Measurements from ENCODE around the gene PSMD13.

The PSMD13 gene

DNA sequence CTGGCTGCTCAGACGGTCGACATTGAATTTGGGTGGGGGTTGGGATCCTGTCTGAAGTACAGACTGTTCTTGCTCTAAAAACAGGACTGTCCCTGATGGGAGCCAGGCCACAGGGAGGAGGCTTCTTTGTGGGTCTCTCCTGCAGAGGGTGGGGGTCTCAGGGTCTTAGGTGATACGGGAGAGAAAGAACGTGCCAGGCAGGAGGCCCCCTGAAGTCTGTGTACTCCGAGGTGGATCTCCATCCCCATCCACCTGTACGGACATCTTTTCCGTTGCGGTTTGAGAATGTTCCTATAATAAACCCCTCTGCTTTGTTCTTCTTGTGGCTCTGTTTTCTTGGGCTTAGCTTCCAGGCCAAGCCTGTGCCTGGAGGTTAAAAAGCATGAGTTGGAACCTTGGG, 15.9 kb downstream of the PSMD13 start:
- no peak for DNase-seq

- DNase-seq: peak; percentile 41
Observed at GRCh38 chr11:253160-253885, 16.5 kb downstream of the PSMD13 start.

GRCh38 chr11:253886-254270, 17.1 kb downstream of the PSMD13 start:
- no peak for DNase-seq

DNA sequence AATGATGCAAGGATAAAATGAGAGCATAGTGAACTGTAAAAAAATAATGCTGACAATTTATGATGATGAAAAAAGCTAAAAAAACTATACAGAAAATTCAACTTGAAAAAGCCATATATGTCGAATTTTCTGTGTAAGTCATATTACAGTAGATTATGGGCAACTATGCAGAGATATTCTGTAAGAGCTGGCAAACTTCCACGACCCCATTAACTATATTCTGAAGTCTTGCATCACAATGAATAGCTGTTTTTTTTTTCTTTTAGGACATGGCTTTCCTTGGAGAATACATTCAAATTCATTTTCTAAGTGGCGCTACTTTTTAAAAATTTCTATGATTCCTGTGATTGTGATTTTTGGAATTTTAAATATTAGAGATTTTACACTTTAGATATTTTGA, 18.4 kb downstream of the PSMD13 start:
- DNase-seq: no peak

GRCh38 chr11:255816-256215, 19.0 kb downstream of the PSMD13 start:
- DNase-seq: no peak

DNA sequence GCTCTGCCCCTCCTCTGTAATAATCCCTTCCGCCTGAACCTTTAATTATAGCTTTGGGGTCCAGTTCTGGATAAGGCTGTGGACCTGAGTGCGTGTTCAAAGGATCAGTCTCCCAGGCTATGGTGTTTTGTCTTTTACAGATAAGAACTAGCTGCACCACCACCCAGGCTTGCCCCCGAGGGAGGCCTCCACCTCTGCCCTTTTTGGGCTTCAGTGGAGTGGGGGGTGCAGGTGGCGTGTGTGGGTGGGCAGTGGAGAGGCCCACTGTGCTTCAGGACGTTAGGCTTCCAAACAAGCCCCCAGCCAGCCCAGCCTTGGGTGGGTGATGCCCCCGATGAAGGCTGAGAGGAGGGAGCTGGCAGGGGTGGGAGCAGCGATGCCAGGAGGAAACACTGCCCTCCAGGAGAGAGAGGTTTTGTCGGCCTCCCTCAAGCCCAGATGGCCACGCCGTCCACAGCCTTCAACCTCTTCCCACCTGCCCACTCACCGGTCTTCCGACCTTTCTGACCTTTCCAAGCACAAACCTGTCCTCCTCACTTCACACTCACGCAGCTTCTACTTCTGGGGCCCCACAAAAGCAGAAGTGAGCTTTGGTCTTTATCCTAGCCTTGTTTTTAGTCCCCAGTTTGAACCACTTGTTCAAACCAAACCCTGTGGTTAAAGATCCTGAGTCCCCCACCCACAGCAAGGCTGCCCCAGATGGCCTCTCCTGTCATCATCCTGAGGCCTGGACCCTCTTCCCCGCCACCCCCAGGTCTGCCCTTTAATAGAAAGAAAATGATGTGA, 20.4 kb downstream of the PSMD13 start:
- no peak for DNase-seq

DNA sequence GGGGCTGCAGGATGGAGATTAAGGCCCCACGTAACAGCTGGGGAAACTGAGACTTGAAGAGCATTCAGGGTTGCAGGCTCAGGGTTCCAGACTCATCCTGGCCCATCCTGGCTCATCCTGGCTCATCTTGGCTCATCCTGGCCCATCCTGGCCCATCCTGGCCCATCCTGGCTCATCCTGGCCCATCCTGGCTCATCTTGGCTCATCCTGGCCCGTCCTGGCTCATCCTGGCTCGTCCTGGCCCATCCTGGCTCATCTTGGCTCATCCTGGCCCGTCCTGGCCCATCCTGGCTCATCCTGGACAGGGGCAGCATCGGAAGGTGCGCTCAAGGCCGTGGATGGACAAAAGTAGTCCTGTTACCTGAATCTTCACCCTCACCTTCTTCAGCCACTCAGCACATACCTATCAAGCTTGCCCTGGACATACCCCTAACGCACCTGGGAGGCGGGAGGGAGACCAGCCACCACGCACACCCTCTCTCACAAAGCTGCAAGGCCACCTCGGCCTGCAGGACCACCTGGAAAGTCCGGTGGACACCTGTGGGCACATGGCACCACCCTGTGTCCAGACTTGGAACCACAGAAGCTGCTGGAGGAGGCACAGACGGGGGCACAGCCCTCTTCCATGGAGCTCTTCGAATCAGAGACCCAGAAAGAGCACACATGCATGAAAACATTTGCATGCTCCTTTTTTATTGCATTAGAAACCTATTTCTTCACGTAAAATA, 21.2 kb downstream of the PSMD13 start:
- DNase-seq: peak; percentile 43

DNA sequence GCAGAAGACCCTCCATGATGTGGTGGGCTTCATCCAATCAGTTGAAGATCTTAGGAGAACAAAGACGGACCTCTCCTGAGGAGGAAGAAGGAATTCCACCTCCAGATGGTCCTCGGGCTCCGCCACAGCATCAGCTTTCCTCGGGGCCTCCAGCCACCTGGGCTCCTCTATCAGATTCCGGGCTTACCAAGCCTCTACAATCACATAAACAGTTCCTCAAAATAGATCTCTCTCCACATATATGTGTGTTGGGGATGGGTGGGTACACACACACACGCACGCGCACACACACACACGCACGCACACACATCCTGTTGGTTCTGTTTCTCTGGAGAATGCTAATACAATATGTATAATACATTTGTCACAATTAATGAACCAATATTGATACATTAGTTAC, 22.6 kb downstream of the PSMD13 start:
- DNase-seq: no peak

DNA sequence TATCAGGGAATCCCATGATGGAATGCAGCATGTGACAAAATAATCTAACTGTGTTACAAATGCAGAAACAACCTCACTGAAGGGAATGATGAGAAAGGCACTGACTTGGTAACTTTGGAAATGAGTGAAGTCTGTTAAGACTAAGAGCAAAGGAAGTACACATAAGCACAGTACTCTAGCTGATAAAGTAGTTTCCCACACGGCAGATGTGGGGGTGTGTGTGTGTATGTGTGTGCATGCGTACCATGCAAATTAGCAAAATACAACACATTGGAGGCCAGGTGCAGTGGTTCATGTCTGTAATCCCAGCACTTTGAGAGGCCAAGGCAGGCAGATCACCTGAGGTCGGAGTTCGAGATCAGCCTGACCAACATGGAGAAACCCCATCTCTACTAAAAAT, 24.8 kb downstream of the PSMD13 start:
- no peak for DNase-seq

DNA sequence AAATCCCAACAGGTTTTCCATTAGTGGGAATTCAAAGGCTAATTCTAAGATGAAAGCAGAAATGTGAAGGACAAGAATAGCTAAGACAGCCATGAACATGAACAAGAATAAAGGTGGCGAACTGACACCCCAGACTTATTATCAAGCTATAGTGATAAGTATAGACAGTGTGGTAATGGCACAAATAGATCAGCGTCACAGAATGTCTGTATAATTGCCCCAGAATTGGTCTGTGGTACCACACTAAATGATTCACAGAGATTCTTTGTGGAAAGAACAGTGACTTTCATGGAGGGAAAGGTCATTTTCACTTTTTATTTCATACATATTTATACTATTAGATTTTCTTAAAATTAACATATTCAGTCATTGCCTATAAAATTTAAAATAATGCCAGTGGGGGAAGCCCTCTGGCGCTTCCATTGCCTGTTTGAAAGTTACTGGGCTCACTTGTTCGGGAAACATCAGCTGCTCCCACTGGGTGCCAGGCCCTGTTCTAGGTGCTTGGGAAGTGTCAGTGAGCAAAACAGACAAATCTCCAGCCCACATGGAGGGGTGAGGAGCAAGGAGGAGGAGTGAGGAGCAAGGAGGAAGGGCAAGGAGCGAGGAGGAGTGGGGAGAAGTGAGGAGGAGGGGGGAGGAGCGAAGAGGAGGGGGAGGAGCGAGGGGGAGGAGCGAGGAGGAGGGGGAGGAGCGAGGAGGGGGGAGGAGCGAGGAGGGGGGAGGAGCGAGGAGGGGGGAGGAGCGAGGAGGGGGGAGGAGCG, 30.1 kb downstream of the PSMD13 start:
- no peak for DNase-seq

- peak; percentile 66 for DNase-seq
Observed at GRCh38 chr11:267491-267994, 30.8 kb downstream of the PSMD13 start.

DNA sequence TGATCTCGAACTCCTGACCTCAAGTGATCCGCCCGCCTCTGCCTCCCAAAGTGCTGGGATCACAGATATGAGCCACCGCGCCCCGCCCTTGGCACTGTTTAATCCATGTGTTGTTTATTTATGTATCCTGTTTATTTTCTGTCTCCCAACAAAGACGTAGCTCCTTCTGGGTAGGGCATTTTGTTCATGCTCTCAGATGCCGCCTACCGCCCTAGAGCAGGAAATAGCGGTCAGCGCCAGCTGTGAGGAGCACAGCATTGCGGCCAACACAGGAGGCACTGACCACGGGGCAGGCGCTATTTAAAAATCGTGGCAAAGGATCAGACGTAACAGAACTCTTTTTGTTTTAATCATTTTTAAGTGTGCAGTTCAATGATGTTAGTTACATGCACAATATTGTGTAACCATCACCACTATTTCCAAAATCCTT, 32.0 kb downstream of the PSMD13 start:
- DNase-seq: peak; percentile 82

GRCh38 chr11:269146-269890, 32.5 kb downstream of the PSMD13 start:
- peak; percentile 41 for DNase-seq

DNA sequence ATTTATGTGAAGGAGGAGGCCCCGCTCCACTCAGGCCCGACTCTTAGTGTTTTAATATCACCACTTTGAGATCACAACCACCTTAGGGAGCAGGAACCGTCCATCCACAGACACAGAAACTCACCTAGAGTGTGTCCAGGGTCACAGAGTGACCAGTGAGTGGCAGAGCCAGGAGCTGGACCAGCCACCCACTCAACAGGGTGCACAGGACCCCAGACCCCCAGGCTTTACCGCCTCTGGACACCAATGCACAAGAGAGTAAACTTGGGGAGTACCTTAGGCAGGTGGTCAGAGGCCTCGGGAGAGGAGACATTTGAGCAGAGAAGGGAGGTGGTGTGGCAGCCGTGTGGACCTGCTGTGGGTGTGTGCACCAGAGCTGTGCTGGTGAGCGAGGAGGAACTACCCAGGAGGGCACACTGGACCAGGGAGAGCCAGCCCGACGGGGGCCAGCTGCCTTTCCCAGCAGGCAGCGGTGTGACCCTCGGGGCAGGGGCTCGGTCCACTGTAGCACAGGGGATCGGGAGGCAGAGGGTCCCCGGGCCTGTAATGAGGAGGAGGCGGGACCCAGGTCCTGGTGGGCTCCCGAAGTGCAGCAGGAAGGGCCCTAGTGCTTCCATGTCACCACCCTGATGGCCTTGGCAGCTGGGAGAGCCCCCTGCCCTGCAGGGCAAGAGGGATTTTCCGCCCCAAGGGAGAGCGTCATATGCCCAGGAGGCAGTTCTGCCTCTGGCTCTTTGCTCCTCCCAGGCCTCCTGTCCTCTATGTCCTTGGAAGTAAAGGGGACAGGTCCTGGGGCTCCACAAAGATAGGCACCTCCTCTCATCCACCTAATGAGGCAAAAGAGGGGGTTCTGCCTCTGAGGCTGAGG, 33.9 kb downstream of the PSMD13 start:
- DNase-seq: no peak

DNA sequence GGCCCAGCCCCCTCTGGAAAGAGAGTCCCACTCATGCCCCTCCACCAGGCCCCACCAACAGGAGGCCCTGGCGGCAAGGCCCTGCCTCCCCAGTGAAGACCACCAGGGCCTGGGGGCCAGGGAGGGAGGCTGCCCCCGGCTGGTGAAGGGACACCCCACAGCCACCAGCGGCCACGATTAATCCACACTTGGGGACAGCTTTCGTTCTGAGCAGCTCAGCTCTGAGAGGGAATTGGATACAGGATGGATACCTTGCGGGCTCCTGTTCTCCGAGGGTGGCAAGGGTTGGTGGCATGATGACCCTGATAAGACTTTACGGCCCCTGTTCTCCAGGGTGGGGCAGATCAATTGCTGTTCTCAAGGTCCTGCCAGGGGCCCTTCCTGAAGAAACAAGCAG, 34.5 kb downstream of the PSMD13 start:
- DNase-seq: no peak

- DNase-seq: no peak
Observed at GRCh38 chr11:272195-272930, 35.6 kb downstream of the PSMD13 start.

DNA sequence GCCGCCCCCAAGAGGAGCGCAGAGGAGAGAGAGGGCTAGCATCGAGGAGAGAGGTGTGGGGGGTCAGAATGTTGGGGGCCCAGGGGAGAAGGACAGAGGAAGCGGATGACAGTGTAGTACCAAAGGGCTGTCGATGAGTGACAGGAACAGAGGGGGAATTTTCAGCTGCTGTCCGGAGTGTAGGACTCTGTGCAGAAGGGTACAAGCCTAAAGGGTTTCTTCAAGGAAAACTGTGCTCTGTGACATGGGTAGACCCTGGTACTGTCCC, 36.1 kb downstream of the PSMD13 start:
- DNase-seq: no peak

GRCh38 chr11:276219-276618, 39.4 kb downstream of the PSMD13 start:
- no peak for DNase-seq

GRCh38 chr11:278001-278951, 41.5 kb downstream of the PSMD13 start, which contains the start of gene NLRP6:
Gene NLRP6, plus strand, starts transcription at chr11:278407. Its CDS starts 163 bp downstream, at chr11:278570.
- no peak for DNase-seq

Data from DMS53 (cell line).